ENCODE data around the gene GLTP.
A peak's percentile ranks its signal among the peaks of the same experiment; 100 is the strongest.
"Not testable (repeated sequence)": the region's sequence is repeated elsewhere in the genome, so short reads cannot be mapped to it uniquely, and the experiment has no call there.

GLTP gene

DNA sequence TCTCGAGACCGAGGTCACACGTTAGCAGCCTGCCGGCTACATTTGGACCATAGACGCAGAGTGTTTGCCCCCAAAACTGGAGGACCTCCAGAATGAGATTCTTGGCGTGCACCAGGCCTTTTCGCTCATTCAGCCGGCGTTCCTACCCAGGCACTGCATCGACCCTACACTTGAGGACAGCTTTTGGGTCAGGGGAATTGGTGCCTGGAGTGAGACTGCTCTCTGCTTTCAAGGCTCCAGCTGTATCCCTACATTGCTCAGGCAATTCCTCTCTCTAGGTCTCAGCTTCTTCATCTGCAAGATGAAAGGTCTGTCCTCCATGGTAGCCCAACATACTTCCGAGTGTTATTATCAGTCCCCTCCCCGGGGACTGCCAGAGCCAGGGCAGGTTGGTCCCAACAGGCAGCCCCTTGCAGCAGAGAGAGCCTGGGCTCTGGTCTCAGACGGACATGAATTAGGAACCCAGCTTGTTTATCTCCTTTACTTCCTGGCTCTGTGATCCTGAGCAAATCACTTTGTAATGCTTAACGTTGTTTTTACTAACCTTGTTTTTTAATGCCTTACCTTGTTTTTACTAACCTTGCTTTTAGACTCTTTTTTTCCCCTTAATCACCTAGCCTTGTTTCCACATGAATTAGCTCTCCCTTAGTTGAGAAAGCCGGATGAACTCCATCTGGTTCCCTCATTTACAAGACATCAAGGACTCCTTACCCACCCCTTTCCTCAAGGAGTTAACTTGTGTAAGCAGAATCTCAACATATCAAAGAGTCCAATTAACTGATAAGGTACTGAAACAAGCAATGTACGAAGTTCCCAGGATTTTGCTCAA lies 20.6 kb upstream of the GLTP start:
- no peak for DNase-seq

DNA sequence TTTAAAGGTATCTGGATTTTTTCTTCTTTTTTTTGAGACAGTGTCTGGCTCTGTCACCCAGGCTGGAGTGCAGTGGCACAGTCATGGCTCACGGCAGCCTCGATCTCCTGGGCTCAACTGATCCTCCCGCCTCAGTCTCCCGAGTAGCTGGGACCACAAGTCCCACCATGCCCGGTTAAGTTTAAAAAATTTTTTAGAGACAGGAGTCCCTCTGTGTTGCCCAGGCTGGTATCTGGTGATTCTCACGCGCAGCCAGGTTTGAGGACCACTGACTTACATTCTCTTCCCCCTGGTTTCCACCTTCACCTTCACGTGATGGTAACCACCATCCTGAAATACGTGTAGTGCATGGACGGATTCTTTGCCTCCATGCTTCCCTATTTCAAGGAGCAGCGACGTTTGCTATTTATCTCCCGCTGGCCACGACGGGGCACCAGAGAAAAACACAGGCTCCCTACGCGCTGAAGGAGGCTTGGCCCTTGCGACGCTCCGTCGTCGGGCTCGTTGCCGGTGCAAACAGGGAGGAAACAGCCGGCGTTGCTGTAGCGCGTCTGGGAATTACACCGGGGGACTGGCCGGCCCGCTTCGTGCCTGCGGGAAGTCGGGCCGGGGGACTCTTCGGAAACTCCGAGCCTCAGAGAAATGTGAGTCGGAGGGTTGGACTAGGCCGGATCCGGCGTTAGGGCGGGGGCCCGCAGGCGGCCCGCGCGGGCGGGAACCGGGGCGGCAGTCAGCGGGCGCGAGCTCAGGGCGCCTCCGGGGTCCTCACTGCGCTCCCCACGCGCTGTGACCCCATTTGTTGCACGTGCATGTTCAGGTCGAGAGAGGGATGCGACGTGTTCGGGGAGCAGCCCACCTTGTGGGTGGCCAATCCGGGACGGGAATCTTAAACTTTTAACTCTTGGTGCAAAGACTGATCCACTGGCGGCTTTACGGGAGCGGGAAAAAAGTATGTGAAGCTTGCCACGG lies 19.7 kb upstream of the GLTP start, which contains the start of gene TCHP:
Gene TCHP (plus strand): TSS at position 492 of the 969 bp plus-strand sequence. CDS start 2,753 bp downstream, outside the sequence.
- peak; percentile 61 for DNase-seq

DNA sequence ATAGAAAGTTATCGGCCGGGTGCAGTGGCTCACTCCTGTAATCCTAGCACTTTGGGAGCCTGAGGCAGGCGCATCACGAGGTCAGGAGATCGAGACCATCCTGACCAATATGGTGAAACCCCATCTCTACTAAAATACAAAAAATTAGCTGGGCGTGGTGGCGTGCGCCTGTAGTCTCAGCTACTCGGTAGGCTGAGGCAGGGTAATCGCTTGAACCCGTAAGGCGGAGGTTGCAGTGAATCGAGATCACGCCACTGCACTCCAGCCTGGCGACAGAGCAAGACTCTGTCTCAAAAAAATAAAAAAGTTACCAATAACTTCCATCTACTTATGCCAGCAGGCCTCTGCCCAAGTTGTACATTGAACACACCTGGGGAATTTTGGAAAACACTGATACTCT lies 19.0 kb upstream of the GLTP start:
- DNase-seq = not testable (repeated sequence)

DNA sequence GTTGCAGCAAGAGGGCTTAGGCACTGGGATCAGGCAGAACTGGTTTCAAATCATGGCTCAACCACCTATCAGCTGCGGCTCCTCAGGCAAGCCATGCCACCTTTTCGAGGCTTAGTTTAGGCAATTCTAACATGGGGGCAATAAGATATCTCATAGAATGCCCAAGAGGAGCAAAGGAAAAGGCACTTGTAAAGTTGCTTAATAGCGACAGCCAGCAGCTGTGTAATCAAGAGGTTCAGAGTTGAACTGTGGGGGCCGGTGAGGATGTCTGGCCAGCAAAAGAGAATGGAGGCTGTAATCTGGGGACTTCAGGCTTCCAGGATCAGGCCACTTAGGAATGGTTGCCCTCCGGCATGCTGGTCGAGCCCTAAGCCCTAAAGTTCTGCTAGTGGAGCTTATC lies 16.7 kb upstream of the GLTP start:
- no peak for DNase-seq

DNA sequence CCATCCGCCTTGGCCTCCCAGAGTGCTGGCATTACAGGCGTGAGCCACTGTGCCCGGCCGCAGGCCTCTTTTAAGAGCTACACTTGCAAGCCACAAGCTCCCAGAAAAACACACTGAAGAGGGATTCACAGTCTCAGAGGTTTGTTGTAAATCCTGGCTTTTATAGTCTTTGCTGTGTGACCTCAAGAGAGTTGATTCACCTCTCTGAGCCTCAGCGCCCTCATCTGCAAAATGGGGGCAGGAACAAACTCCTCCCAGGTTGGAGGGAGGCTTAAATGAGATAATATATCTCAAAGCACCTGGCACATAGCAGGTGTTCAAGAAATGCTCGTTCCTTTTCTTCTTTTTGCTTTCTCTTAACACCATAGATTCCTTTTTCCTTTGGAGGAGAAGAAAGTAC lies 15.8 kb upstream of the GLTP start:
- no peak for DNase-seq

DNA sequence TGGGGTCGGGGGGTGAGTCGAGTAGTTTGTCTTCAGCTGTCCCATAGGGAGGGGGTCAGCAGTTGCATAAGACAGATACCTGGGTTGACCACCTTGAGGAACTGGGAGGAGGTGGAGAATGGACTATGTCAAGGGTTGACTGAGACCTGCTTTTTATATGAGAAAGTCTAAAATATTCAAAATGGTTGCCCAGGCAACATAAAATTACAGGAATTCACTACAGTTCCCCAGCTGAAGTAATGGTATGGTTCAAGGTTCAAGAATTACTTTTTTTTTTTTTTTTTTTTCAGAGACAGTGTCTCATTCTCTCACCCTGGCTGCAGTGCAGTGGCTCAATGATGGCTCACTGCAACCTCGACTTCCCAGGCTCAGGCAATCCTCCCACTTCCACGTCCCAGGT lies 14.6 kb upstream of the GLTP start:
- DNase-seq = no peak

DNA sequence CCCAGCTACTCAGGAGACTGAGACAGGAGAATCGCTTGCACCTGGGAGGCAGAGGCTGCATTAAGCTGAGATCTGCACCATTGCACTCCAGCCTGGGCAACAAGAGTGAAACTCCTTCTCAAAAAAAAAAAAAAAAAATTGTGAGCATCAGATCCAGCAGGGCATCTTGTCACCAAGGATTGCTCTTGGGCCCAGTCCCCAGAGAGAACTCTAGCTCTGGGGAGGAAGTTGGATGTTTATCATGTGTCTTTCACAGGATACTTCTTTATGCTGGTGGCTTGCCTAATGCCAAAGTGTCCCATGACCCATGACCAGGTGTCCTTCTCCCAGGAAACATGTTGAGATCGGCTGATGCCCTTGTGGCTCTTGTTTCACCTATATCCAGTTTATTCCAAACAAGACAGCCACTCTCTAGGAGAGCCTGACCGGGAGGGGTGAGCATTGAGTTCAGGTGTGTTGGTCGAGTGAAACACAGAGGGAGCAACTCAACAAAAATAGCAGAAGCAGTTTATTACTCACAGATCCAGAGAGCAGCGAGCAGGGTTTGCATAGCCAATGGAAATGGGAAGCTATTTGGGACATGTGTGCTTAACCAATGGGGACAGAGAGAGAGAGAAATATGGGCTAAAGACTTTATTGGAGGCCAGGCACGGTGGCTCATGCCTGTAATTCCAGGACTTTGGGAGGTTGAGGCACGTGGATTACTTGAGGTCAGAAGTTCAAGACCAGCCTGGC lies 13.1 kb upstream of the GLTP start:
- no peak for DNase-seq

DNA sequence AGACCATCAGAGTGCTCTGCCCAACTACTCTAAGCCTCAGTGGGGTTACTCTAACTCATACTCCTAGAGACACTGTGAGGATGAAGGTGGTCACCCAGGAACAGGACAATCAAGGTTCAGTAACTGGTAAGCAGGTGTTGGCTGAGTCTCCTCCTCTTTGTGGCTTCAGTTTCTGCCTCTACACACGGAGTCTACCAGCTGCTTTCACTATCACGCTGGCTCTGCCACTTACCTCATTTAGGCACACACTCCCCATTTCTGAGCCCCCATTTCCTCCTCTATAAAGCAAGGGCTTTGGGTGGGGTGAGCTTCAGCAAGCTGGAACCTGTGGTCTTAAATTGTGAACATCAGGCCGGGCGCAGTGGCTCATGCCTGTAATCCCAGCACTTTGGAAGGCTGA lies 12.4 kb upstream of the GLTP start:
- no peak for DNase-seq

DNA sequence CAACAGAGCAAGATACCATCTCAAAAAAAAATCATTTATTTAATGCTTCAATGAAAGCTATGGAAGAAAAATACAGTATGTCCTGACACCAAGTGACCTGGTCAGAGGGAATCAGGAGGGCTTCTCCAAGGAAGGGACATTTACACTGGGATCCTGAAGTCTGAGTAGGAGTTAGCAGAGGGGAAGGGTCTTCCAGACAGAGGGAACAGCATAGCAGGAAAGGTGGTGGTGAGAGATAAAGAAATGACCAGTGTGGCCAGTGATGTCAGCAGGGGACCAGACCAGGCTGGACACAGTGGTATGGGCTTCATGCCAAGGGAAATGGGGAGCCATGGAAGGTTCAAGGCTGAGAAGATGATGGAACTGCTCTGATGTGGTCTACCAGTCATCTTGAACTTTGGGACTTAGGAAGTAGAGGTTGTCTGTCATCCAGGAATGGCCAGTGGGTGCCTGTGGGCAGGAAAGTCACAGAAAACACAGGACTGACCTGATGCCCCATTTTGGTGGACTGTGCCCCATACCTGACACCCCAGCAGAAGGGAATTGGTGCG lies 11.9 kb upstream of the GLTP start:
- DNase-seq = no peak

DNA sequence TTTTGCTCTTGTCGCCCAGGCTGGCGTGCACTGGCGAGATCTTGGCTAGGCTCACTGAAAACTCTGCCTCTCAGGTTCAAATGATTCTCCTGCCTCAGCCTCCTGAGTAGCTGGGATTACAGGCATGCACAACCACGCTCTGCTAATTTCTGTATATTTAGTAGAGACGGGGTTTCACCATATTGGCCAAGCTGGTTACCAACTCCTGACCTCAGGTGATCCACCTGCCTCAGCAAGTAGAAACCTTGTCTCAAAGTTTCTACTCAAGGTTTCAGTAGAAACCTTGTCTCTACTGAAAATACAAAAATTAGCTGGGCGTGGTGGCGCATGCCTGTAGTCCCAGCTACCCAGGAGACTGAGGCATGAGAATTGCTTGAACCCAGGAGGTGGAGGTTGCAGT lies 11.4 kb upstream of the GLTP start:
- not testable (repeated sequence) for DNase-seq

DNA sequence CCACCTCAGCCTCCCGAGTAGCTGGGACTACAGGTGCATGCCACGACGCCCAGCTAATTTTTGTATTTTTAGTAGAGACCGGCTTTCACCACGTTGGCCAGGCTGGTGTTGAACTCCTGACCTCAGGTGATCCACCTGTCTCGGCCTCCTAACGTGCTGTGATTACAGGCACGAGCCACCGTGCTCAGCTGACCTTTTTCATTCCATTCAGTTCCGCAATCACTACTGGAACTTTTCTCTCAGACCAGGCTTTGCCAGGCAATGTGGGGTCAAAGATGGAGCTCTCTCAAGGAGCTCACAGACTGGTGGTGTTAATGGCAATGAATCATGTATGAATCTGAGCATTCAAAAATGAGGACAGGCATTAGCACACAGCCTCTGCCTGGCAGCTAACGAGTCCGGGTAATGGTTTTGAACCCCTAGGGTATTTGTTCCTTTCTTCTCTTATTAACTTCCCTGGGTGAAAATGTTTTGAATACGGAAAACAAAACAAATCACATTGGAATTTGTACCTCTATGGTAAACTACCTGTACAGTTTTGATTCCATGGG lies 10.4 kb upstream of the GLTP start:
- no peak for DNase-seq

DNA sequence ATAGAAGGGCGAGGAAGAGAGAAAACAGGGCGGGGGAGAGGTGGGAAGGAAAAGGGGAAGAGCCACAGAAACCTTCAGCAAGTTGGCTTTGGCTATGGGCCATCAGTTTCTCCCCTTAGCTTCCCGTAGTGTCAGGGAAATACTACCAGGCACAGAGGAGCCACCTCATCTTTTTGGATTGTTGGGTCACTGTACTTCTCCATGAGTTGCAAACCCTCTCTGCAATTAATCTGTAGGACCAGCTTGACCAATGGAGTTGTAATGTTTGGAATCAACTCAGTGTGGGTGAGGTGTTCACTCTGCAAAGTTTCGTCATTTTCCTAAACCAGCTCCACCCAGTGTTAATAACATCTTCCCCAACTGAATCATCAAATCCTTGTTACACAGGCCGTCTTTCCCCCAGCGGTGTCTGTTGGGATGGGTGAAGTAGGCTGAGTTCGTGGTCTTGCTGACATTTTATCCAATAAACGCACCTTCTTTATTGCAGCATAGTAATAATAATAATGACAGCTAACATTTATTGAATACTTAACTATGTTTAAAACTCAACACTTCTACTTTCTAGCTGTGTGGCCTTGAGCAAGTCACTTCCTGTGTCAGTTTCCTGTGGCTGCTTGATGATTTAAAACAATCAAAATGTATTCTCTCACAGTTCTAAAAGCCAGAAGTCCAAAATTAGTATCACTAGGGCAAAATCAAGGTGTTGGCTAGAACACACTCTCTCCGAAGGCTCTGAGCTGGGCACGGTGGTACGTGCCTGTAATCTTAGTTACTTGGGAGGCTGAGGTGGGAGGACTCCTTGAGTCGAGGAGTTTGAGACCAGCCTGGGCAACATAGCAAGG lies 8.1 kb upstream of the GLTP start:
- peak; percentile 7 for DNase-seq

DNA sequence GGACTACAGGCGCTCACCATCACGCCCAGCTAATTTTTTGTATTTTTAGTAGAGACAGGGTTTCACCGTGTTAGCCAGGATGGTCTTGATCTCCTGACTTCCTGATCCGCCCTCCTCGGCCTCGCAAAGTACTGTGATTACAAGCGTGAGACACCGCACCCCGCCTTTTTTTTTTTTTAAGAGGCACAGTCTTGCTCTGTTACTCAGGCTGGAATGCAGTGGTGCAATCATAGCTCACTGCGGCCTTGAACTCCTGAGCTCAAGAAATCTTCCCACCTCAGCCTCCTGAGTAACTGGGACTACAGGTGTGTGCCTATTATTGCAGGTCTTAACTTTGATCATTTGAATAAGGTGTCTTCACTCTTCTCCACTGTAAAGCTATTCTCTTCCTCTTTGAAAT lies 5.3 kb upstream of the GLTP start:
- no peak for DNase-seq

DNA sequence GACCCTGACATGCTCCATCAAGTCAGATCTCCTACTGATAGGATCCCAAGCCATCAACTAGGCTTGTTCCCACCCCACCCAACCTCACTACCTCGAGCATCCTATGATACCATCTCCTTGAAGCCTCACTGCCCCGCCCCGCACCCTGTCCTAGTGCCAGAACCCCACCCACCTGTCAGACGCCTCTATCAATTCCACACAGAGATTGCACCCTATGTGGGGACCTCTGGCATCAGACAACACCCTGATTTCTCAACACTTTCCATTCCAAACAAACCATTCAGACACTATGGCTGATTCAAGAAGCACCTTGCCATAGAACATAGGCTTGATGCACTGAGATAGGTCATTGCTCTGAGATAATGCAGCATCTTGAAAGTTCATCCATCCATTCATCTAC lies 3.1 kb upstream of the GLTP start:
- DNase-seq = no peak

DNA sequence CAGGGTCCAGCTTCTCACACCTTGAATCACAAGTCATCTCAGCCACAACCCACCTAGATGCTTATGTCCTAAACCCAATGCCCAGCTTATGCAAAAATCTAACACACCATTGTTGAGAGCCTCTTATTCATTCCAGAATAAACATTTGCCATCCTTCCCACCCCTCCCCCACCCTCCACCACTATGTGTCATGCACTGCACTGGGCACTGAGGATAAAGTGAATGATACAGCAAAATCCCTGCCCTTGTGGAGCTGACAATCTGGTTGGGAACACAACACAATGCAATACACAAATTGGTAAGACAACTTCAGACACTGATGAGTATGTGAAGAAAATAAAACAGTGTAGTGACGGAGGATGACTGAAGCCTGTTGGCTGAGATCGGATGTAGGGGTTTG lies 1.4 kb upstream of the GLTP start:
- DNase-seq = no peak

DNA sequence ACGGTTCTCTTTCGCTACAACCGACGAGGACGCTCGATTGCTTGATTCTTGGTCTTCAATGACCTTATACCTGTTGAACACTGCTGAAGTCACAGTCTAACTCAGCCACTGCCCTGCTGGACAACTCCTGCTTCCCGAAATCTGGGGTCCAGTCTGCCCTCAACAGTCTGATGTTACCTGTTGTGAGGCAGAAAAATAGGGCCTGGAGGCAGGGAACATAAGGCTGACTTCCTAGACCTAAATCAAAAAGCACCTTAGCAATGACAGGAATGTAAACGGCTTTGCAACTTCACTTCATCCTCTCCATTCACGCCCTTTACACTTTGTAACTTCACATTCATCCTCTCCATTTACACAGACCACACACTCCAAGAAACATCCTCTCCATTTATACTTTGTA lies 597 bp upstream of the GLTP start:
- no peak for DNase-seq

DNA sequence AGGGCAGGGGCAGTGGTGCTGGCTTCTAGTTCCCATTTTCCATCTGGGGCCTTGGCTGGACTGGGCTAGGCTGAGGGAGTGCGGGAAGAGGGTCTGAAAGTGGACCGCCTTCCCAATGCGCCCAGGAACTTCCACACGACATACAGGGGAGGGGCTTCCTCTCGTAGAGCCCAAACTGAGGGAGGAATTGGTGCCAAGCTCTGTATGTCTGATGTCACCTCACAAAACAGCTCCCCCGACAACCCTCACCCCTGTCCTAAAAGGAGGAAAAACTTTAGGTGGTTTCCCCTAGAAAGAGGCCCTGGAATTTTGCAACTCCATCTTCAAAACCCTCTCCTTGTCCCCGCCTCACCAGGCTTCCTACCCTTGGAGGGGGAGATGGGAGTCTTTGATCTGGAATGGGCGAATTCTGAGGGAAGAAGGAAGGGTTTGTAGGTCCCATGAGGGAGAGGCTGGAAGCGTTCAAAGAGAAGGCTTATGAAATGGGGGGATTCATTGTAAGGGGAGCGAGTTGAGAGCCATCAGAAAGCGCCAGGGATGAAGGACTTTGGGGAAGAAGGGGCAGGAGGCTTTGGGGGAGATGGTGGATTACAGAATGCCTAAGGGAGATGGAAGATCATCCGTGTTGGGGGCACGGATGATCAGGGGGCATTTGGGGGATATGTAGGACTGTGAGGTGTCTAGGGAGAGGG lies 844 bp downstream of the GLTP start:
- no peak for DNase-seq

DNA sequence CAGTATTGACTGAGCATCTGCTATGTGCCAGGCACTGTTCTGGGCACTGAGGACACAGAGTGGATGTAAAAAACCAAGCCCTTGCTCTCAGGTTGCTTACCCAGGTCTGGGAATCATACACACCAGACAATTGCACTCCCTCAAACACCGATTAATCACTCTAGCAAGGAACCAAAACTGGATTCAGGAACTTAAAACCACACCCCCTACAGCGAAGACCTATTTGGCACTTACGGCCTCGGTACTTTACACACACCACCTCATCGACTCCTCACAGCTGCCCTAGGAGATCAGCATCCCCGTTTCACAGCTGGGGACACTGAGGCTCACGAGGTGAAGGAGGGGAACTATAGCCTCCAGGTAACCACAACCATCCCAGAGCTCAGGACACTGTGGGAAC lies 1.6 kb downstream of the GLTP start:
- DNase-seq = no peak

DNA sequence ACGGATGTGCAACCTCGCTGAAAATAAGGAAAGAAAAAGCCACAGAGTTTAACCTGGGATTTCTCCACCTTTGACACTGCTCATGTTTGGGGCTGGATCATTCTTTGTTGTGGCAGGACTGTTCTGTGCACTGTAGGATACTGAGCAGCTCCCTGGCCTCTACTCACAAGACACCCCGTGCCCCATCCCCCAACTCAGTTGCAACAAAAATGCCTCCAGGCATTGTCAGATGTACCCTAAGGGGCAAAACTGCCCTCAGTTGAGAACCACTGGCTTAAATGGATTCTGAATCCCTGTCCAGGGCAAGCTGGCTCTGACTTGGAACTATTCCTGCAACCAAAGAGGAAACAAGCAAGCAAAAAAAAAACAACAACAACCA lies 2.1 kb downstream of the GLTP start:
- no peak for DNase-seq

DNA sequence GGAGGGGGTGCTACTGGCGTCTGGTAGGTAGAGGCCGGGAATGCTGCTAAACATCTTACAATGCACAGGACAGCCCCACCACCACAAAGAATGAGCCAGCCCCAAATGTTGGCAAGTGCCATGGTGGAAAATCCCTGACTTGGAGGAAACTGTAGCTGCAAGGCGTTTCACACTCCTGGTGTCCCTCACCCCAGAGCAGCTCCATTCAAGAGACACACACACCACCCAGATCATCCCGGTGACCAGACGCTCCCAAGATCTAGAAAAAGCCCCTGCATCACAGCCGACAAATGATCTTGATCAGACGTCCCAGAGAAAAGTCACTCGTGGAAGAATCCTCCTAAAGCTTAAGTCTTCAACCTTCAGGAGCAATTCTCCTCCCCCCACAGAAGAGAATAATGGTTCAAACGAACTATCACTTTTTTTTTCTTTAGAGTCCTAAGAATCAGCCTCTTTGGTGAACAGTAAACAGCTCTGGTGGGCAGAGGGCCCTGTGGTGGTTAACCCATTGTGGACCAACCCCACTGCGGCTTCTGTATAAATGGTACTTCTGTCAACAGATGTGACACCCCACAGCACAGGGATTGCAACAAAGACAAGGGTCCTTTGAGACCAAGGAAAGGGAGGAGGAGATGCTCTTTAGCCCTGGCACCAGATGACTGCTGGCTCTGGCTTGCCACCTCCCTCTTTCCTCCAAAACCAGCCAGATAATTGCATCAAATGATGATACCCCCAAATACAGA lies 2.7 kb downstream of the GLTP start:
- DNase-seq = no peak
